Measurements from ENCODE around the gene ACSM3. TPM values are rescaled to one million over a fixed set of nuclear protein-coding genes. Genes with fewer than 3 reads are reported as not detected.

ACSM3 gene
- polyA plus RNA-seq, 1 of the 3 experiments (the other 2 are of a cell fraction) = 0.44 TPM

DNA sequence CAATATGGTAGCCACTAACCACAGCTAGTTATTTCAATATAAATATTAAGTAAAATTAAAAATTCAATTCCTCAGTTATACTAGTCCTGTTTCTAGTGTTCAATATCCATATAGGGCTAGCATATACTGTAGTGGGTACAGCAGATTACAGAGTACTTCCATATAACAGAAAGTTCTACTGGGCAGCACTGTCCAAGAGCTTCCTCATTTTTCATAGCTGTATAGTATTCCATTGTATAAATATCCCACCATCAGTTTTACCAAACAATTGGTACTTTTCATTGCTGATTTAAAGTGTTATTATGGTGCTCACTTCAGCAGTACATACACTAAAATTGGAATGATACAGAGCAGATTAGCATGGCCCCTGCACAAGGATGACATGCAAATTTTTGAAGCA is 20.4 kb downstream of the ACSM3 start:
- no peaks in the 10 kb centered on the region for H3K9me3 ChIP-seq
- POLR2A ChIA-PET = no interaction called here
- no peaks in the 10 kb centered on the region for H3K9me2 ChIP-seq
- H3K4me1 ChIP-seq (ENCODE audit: control insufficient read depth in 1 of 2, insufficient read depth in 2 of 2, low read depth in 1 of 2, low read length in 1 of 2) = no peaks in the 10 kb centered on the region; a peak in 1 of 4 replicates
- H3K79me2 ChIP-seq (ENCODE audit: insufficient read depth) = no peaks in the 10 kb centered on the region
- no peaks in the 10 kb centered on the region for H3K27me3 ChIP-seq (ENCODE audit: insufficient read depth)
- no peak overlapping the region for H2AFZ ChIP-seq (ENCODE audit: low read depth)
- no peak overlapping the region for H3K27ac ChIP-seq (ENCODE audit: low read depth in 2 of 2, low read length in 1 of 2)
- no peak overlapping the region for H3K9ac ChIP-seq
- CTCF ChIA-PET = no interaction called here
- H3F3A ChIP-seq (replicated peaks; ENCODE audit: insufficient read depth) = no peaks in the 10 kb centered on the region
- H3K36me3 ChIP-seq (replicated peaks in 1 of 2; ENCODE audit: control insufficient read depth in 1 of 2, insufficient read depth in 2 of 2, low read length in 1 of 2) = no peaks in the 10 kb centered on the region
- no peaks in the 10 kb centered on the region for H4K20me1 ChIP-seq (ENCODE audit: insufficient read depth)
- H3K4me3 ChIP-seq (ENCODE audit: low read depth in 2 of 2, low read length in 1 of 2) = no peak overlapping the region
- H3K4me2 ChIP-seq = no peak overlapping the region
- DNase-seq = no peak
- TF ChIP-seq, protein P1, sequence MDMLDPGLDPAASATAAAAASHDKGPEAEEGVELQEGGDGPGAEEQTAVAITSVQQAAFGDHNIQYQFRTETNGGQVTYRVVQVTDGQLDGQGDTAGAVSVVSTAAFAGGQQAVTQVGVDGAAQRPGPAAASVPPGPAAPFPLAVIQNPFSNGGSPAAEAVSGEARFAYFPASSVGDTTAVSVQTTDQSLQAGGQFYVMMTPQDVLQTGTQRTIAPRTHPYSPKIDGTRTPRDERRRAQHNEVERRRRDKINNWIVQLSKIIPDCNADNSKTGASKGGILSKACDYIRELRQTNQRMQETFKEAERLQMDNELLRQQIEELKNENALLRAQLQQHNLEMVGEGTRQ (IDR thresholded peaks at IDR 0.05; ENCODE audit: borderline replicate concordance, low read depth, low read length) = no peak
- no peak for TF ChIP-seq ELF1 (IDR thresholded peaks at IDR 0.05)
- TF ChIP-seq, protein P2, sequence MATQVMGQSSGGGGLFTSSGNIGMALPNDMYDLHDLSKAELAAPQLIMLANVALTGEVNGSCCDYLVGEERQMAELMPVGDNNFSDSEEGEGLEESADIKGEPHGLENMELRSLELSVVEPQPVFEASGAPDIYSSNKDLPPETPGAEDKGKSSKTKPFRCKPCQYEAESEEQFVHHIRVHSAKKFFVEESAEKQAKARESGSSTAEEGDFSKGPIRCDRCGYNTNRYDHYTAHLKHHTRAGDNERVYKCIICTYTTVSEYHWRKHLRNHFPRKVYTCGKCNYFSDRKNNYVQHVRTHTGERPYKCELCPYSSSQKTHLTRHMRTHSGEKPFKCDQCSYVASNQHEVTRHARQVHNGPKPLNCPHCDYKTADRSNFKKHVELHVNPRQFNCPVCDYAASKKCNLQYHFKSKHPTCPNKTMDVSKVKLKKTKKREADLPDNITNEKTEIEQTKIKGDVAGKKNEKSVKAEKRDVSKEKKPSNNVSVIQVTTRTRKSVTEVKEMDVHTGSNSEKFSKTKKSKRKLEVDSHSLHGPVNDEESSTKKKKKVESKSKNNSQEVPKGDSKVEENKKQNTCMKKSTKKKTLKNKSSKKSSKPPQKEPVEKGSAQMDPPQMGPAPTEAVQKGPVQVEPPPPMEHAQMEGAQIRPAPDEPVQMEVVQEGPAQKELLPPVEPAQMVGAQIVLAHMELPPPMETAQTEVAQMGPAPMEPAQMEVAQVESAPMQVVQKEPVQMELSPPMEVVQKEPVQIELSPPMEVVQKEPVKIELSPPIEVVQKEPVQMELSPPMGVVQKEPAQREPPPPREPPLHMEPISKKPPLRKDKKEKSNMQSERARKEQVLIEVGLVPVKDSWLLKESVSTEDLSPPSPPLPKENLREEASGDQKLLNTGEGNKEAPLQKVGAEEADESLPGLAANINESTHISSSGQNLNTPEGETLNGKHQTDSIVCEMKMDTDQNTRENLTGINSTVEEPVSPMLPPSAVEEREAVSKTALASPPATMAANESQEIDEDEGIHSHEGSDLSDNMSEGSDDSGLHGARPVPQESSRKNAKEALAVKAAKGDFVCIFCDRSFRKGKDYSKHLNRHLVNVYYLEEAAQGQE (IDR thresholded peaks at IDR 0.05; ENCODE audit: low read depth, low read length) = no peak
- no peak for TF ChIP-seq SMC3 (IDR thresholded peaks at IDR 0.05; ENCODE audit: low read depth, low read length)
- no peak for TF ChIP-seq POLR2AphosphoS5 (IDR thresholded peaks at IDR 0.05; ENCODE audit: low read depth, low read length)
- TF ChIP-seq FOXJ3 (CRISPR knock-in tag; IDR thresholded peaks at IDR 0.05) = no peak
- TF ChIP-seq, protein P3, sequence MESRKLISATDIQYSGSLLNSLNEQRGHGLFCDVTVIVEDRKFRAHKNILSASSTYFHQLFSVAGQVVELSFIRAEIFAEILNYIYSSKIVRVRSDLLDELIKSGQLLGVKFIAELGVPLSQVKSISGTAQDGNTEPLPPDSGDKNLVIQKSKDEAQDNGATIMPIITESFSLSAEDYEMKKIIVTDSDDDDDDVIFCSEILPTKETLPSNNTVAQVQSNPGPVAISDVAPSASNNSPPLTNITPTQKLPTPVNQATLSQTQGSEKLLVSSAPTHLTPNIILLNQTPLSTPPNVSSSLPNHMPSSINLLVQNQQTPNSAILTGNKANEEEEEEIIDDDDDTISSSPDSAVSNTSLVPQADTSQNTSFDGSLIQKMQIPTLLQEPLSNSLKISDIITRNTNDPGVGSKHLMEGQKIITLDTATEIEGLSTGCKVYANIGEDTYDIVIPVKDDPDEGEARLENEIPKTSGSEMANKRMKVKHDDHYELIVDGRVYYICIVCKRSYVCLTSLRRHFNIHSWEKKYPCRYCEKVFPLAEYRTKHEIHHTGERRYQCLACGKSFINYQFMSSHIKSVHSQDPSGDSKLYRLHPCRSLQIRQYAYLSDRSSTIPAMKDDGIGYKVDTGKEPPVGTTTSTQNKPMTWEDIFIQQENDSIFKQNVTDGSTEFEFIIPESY (IDR thresholded peaks at IDR 0.05; ENCODE audit: borderline replicate concordance, low read depth) = no peak
- TF ChIP-seq FOSL2 (IDR thresholded peaks at IDR 0.05; ENCODE audit: borderline replicate concordance, low read depth) = no peak
- TF ChIP-seq GABPA (IDR thresholded peaks at IDR 0.05; ENCODE audit: low read depth) = no peak
- no peak for TF ChIP-seq RFX5 (IDR thresholded peaks at IDR 0.05; ENCODE audit: low read length)
- no peak for TF ChIP-seq FOXM1 (IDR thresholded peaks at IDR 0.05; ENCODE audit: low read depth)
- no peak for TF ChIP-seq CHD2 (IDR thresholded peaks at IDR 0.05; ENCODE audit: low read length, partially characterized antibody)
- TF ChIP-seq EP300 (IDR thresholded peaks at IDR 0.05; ENCODE audit: borderline replicate concordance in 1 of 2, low read depth in 1 of 2, low read length in 1 of 2) = no peak
